CD4-positive, CD25-positive, alpha-beta regulatory T cell (primary cell): ENCODE results near the gene CRTC1. TPM values are rescaled to one million over a fixed set of nuclear protein-coding genes. Genes with fewer than 3 reads are reported as not detected.

ENCODE experiments used
- ATAC-seq, 2 donors: fragments of 150-1000 bp; cut with Tn5 transposase; one replicate each; pipeline ENCODE4 v1.10.0; 2021; ENCODE audit warnings: low read depth in 2 of 2, moderate number of reproducible peaks in 2 of 2, moderate library complexity in 1 of 2
- DNase-seq, 3 donors: peaks; one replicate each; pipeline versions ENCODE4 v3.0.0 to v3.0.0-alpha.2; 2012 to 2022; ENCODE audit warnings: mixed read lengths in 1 of 3
- H3K27ac ChIP-seq: one replicate; pipeline ENCODE4 v1.7.0; 2013; ENCODE audit warnings: mild to moderate bottlenecking, low read length; ENCODE audit not compliant: insufficient read depth, poor library complexity, severe bottlenecking
- H3K27me3 ChIP-seq: one replicate; pipeline ENCODE4 v1.7.0; 2013; ENCODE audit warnings: low read length; ENCODE audit not compliant: control insufficient read depth, insufficient read depth
- H3K36me3 ChIP-seq: one replicate; pipeline ENCODE4 v1.7.0; 2013; ENCODE audit warnings: mild to moderate bottlenecking, low read length, moderate library complexity; ENCODE audit not compliant: control insufficient read depth, insufficient read depth
- H3K4me1 ChIP-seq: 2 replicates; pipeline ENCODE4 v1.7.0; 2013; ENCODE audit warnings: mild to moderate bottlenecking, low read length; ENCODE audit not compliant: insufficient read depth, control insufficient read depth, poor library complexity, severe bottlenecking
- H3K4me3 ChIP-seq: one replicate; pipeline ENCODE4 v1.7.0; 2013; ENCODE audit warnings: low read depth, mild to moderate bottlenecking, low read length, moderate library complexity
- H3K9me3 ChIP-seq, 2 experiments: 1 replicate in 1 of 2; 2 replicates in 1 of 2; pipeline ENCODE4 v1.7.0; 2013; ENCODE audit warnings: low read length in 2 of 2, mild to moderate bottlenecking in 1 of 2, moderate library complexity in 1 of 2; ENCODE audit not compliant: control insufficient read depth in 2 of 2
- H3K27ac Mint-ChIP-seq, 3 donors: one replicate each; pipeline ENCODE4 v1.8.0; 2020 to 2022; ENCODE audit warnings: mild to moderate bottlenecking in 3 of 3, mixed read lengths in 3 of 3, moderate library complexity in 2 of 3
- H3K27me3 Mint-ChIP-seq: one replicate; pipeline ENCODE4 v1.8.0; 2022; ENCODE audit warnings: mild to moderate bottlenecking, mixed read lengths
- H3K36me3 Mint-ChIP-seq: one replicate; pipeline ENCODE4 v1.8.0; 2020; ENCODE audit warnings: mixed read lengths
- H3K4me1 Mint-ChIP-seq, 4 donors: one replicate each; pipeline ENCODE4 v1.8.0; 2020 to 2022; ENCODE audit warnings: mixed read lengths in 4 of 4, mild to moderate bottlenecking in 1 of 4
- H3K4me3 Mint-ChIP-seq, 4 donors: one replicate each; pipeline ENCODE4 v1.8.0; 2020 to 2022; ENCODE audit warnings: mild to moderate bottlenecking in 4 of 4, mixed read lengths in 4 of 4, moderate library complexity in 3 of 4
- H3K9me3 Mint-ChIP-seq, 7 donors: one replicate each; pipeline ENCODE4 v1.8.0; 2020 to 2022; ENCODE audit warnings: mixed read lengths in 7 of 7, mild to moderate bottlenecking in 3 of 7, moderate library complexity in 2 of 7
- polyA plus RNA-seq, 4 donors: library from polyadenylated mRNA; unstranded; fragments of 300-500 nt; fragmentation: Illumina TruSeq; gene quantifications; one replicate each; pipeline ENCODE4 v1.2.3, GENCODE V29; 2021
- total RNA-seq: library from RNA; stranded (reverse); gene quantifications from one replicate; pipeline ENCODE4 v1.2.3, GENCODE V29; 2022

Gene CRTC1
- total and polyA plus RNA-seq, 5 donors from 2014 or later: 0.47 to 20.2 (median 1.1) TPM

DNA sequence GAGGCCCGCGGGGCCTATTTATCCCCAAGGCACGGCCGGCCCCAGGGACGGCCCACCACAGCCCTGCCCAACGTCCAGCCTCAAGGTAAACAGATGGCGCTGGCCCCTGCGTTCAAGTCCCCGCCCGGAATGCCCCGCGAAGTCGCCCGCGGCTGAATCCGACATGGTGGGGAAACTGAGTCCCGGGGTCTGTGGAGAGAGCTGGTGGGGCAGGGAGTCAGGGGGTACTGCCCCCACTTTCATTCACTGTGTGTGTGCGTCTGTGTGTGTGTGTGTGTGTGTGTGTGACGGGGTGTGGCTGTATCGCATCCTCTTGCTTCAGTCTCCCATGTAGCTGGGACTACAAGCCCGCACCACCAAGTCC, 107.8 kb downstream of the CRTC1 start:
- Mint-ChIP-seq H3K27me3 (peaks cover 84% of the 10 kb centered on the region), H3K9me3 (peaks cover 0 to 6% (median 0%) of the 10 kb centered on the region in 7 donors), H3K27ac (no peak overlapping the region), H3K4me1 (peaks cover 0 to 35% (median 14%) of the 10 kb centered on the region in 4 donors), H3K4me3 (peak overlapping the region in 2 of 4 donors; percentile 33 to 57), H3K36me3 (no peaks in the 10 kb centered on the region)
- ATAC-seq (no peak), DNase-seq (no peak)
- no peak overlapping the region for H3K4me3 ChIP-seq
- H3K27me3 ChIP-seq: peaks cover 11% of the 10 kb centered on the region
- H3K4me1 ChIP-seq: peaks cover 33% of the 10 kb centered on the region
- no peaks in the 10 kb centered on the region for H3K9me3 ChIP-seq
- no peak overlapping the region for H3K27ac ChIP-seq
- no peaks in the 10 kb centered on the region for H3K36me3 ChIP-seq

DNA sequence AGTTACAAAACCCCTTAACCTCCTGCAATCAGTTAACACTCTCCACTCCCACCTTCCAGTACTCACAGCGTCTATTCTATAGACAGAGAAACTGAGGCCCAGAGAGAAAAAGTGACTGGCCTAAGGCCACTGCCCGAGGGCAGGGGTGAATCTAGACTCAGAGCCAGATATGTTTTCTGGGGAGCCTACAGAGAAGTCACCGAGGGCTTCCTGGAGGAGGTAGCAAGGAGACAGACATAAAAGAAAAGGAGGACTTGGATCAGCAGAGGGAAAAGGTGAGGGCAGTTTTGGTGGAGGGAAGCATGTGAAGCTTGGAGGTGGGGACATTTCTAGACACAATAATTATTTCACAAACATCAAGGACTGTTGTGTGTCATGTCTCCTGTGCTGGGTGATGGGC, 109.2 kb downstream of the CRTC1 start:
- ATAC-seq (no peak), DNase-seq (no peak)
- H3K4me1 Mint-ChIP-seq: peaks cover 0 to 29% (median 8%) of the 10 kb centered on the region in 4 donors
- no peak overlapping the region for H3K4me3 ChIP-seq
- no peaks in the 10 kb centered on the region for H3K36me3 ChIP-seq
- H3K4me1 ChIP-seq: peaks cover 30% of the 10 kb centered on the region
- peaks cover 11% of the 10 kb centered on the region for H3K27me3 ChIP-seq
- H3K9me3 Mint-ChIP-seq: peaks cover 0 to 6% (median 0%) of the 10 kb centered on the region in 7 donors
- peaks cover 82% of the 10 kb centered on the region for H3K27me3 Mint-ChIP-seq
- no peak overlapping the region for H3K27ac Mint-ChIP-seq
- peak overlapping the region in 1 of 4 donors; percentile 3 for H3K4me3 Mint-ChIP-seq
- no peak overlapping the region for H3K27ac ChIP-seq
- no peaks in the 10 kb centered on the region for H3K36me3 Mint-ChIP-seq
- no peaks in the 10 kb centered on the region for H3K9me3 ChIP-seq

DNA sequence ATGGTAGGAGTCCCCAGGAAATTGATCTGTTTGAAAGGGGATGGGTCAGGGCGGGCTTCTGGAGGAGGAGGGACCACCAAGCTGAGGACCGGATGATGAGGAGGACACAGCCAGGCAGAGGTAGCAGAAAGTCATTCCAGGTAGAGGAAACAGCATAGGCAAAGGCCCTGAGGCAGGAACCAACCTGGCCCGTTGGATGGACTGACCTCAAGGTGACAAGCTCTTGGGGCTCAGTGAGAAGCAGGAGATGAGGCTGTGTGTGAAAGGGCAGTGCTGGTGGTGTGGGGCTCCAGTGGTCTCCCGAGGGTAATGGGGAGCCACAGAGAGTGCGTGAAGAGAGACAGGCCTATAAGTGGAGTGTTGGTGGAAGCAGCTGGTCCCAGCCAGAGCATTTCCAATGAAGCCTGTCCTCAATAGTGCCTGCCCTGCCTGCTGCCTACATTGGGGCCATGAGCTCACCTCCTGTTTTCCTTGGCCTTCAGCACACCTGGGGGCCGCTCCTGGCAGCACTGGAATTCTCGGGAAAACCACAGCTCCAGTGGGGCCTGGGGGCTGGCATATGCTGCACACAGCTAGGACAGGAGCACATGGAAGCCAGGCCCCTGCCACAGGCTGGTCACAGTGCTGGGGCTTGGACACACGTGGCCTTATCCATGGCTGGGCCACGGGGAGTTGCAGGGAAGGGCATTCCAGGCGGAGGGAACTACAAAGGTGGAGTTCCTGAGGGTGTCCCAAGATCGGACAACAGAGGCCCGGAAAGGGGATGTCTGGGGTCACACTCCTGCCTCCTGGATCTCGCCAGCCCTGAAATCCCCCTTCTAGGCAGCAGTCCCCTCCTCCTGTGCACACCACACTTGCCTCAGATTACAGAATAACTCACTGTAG, 109.9 kb downstream of the CRTC1 start:
- ATAC-seq (no peak), DNase-seq (no peak)
- Histone ChIP-seq H3K27ac (no peak overlapping the region), H3K36me3 (no peaks in the 10 kb centered on the region), H3K9me3 (no peaks in the 10 kb centered on the region), H3K4me1 (peaks cover 28% of the 10 kb centered on the region), H3K4me3 (no peak overlapping the region), H3K27me3 (peaks cover 11% of the 10 kb centered on the region)
- Mint-ChIP-seq H3K36me3 (no peaks in the 10 kb centered on the region), H3K27ac (peak overlapping the region in 2 of 3 donors; percentile 20 to 83), H3K27me3 (peaks cover 84% of the 10 kb centered on the region), H3K4me1 (peaks cover 0 to 24% (median 7%) of the 10 kb centered on the region in 4 donors), H3K4me3 (peak overlapping the region in 2 of 4 donors; percentile 3 to 48), H3K9me3 (peaks cover 0 to 6% (median 0%) of the 10 kb centered on the region in 7 donors)

DNA sequence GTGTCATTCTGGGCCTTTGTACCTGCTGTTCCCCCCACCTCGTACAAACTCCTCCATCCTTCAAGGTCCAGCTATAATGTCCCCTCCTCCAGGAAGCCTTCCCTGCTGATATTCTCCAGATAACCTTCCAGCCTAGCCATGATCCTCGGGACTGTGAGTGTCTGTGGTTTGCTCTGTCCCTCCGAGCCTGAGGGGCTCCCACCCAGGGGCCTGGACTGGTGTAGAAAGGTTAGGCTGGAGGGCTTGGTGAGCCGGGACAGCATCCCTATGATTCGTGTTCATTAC, 110.5 kb downstream of the CRTC1 start:
- peaks cover 0 to 21% (median 6%) of the 10 kb centered on the region in 4 donors for H3K4me1 Mint-ChIP-seq

DNA sequence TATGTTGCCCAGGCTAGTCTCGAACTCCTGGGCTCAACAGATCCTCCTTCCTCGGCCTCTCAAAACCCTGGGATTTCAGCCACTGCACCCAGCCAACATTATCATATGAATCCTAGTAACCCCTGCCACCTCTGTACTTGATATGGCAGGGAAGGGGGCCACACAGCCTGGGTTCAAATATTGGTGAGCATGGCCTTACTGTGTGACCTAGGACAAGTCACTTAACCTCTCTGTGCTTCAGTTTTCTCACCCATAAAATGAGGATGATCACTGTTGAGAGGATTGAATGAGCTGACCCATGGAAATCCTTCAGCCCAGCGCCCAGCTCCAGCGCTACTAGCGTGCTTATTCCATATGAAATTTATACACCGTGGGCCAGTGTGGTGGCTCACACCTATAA, 111.2 kb downstream of the CRTC1 start:
- no peaks in the 10 kb centered on the region for H3K36me3 ChIP-seq
- Mint-ChIP-seq H3K4me1 (peaks cover 0 to 13% (median 2%) of the 10 kb centered on the region in 4 donors), H3K36me3 (no peaks in the 10 kb centered on the region), H3K9me3 (peaks cover 0 to 6% (median 0%) of the 10 kb centered on the region in 7 donors), H3K27me3 (peaks cover 75% of the 10 kb centered on the region), H3K27ac (no peak overlapping the region), H3K4me3 (no peak overlapping the region)
- peaks cover 11% of the 10 kb centered on the region for H3K27me3 ChIP-seq
- peaks cover 15% of the 10 kb centered on the region for H3K4me1 ChIP-seq
- DNase-seq (no peak), ATAC-seq (no peak)
- H3K4me3 ChIP-seq: no peak overlapping the region
- H3K9me3 ChIP-seq: no peaks in the 10 kb centered on the region
- H3K27ac ChIP-seq: no peak overlapping the region

More for the DNA sequence above, 110.5 kb downstream of the CRTC1 start:
- Mint-ChIP-seq H3K27ac (peak overlapping the region in 2 of 3 donors; percentile 20 to 83), H3K36me3 (no peaks in the 10 kb centered on the region), H3K9me3 (peaks cover 0 to 6% (median 0%) of the 10 kb centered on the region in 7 donors), H3K27me3 (peaks cover 82% of the 10 kb centered on the region), H3K4me3 (no peak overlapping the region)
- no peaks in the 10 kb centered on the region for H3K9me3 ChIP-seq
- peaks cover 23% of the 10 kb centered on the region for H3K4me1 ChIP-seq
- ATAC-seq: no peak
- H3K4me3 ChIP-seq: no peak overlapping the region
- no peak for DNase-seq
- H3K27me3 ChIP-seq: peaks cover 10% of the 10 kb centered on the region
- H3K36me3 ChIP-seq: no peaks in the 10 kb centered on the region
- no peak overlapping the region for H3K27ac ChIP-seq

DNA sequence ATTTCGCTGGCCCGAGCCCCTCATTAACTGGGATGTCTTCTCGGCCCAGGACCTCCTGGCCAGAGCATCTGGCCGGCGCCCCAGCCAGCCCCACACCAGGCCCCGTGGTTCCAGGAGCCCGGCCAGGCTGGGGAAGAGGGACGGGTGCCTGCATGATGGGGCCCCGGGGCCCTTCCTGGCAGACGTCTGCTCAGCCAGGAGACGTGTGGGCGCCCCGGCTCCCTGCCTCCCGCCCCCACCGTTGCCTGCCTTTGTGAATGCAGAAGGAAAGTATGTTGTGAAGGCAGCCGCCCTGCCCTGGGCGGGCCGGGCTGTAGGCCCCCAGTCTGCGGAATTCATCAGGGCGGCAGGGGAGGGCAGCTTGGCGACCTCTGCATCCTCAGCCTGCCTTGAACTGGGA, 112.1 kb downstream of the CRTC1 start:
- H3K36me3 Mint-ChIP-seq: no peaks in the 10 kb centered on the region
- Histone ChIP-seq H3K4me1 (peaks cover 7% of the 10 kb centered on the region), H3K36me3 (no peaks in the 10 kb centered on the region), H3K27ac (no peak overlapping the region), H3K9me3 (no peaks in the 10 kb centered on the region), H3K27me3 (peaks cover 15% of the 10 kb centered on the region), H3K4me3 (no peak overlapping the region)
- peaks cover 0 to 3% (median 0%) of the 10 kb centered on the region in 7 donors for H3K9me3 Mint-ChIP-seq
- no peak overlapping the region for H3K4me3 Mint-ChIP-seq
- no peak for ATAC-seq
- H3K27ac Mint-ChIP-seq: no peak overlapping the region
- peaks cover 0 to 7% (median 0%) of the 10 kb centered on the region in 4 donors for H3K4me1 Mint-ChIP-seq
- peaks cover 67% of the 10 kb centered on the region for H3K27me3 Mint-ChIP-seq
- DNase-seq: no peak

DNA sequence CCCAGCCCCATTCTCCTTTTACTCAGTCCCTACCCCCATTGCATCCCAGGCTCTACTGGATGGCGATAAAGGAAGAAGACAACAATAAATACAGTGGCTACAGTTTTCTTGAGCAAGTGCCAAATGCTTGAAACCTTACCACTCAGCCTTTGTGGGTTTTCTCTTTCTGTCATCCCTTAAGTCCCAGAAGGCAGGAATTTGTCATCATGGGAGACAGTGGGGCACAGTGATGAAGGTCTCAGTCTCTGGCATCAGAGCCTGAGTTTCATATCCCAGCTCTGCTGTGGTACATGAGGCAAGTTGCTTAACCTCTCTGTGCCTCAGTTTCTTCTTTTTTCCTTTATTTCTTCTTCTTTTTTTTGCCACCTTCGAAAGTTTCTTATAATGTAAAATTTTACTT, 112.8 kb downstream of the CRTC1 start:
- Mint-ChIP-seq H3K27ac (no peak overlapping the region), H3K27me3 (peaks cover 60% of the 10 kb centered on the region), H3K9me3 (peaks cover 0 to 3% (median 0%) of the 10 kb centered on the region in 7 donors), H3K36me3 (no peaks in the 10 kb centered on the region), H3K4me1 (peaks cover 0 to 2% (median 0%) of the 10 kb centered on the region in 4 donors), H3K4me3 (no peak overlapping the region)
- Histone ChIP-seq H3K27ac (no peak overlapping the region), H3K4me1 (no peaks in the 10 kb centered on the region), H3K27me3 (peaks cover 15% of the 10 kb centered on the region), H3K9me3 (no peaks in the 10 kb centered on the region), H3K36me3 (no peaks in the 10 kb centered on the region), H3K4me3 (no peak overlapping the region)
- no peak for ATAC-seq
- DNase-seq: no peak
